Neutrophil (primary cell): ENCODE data around the gene HS3ST4.

Source experiments
- H3K27ac ChIP-seq: fragments of 200-600 bp; sonication (generic); 2 replicates; pipeline ENCODE4 v1.5.1; 2016; ENCODE audit warnings: mild to moderate bottlenecking, moderate library complexity
- H3K27me3 ChIP-seq: fragments of 200-600 bp; sonication (generic); 2 replicates; pipeline ENCODE4 v1.6.0; 2016; ENCODE audit warnings: mild to moderate bottlenecking
- H3K36me3 ChIP-seq: fragments of 200-600 bp; sonication (generic); 2 replicates; pipeline ENCODE4 v1.5.1; 2017
- H3K4me1 ChIP-seq, 2 experiments: fragments of 200-600 bp in 1 of 2; sonication (generic) in 1 of 2; 1 replicate in 1 of 2; 2 replicates in 1 of 2; pipeline versions ENCODE4 v1.5.1 to v1.6.1; 2013 to 2016; ENCODE audit warnings: low read depth in 1 of 2, low read length in 1 of 2, mild to moderate bottlenecking in 1 of 2, moderate library complexity in 1 of 2; ENCODE audit not compliant: control insufficient read depth in 1 of 2, insufficient read depth in 1 of 2
- H3K4me3 ChIP-seq, 2 experiments: fragments of 200-600 bp in 1 of 2; sonication (generic) in 1 of 2; 1 replicate in 1 of 2; 2 replicates in 1 of 2; pipeline ENCODE4 v1.5.1; 2013 to 2016; ENCODE audit warnings: low read depth in 1 of 2, low read length in 1 of 2, mild to moderate bottlenecking in 1 of 2, moderate library complexity in 1 of 2
- H3K9me3 ChIP-seq: fragments of 200-600 bp; sonication (generic); 2 replicates; pipeline ENCODE4 v1.5.1; 2016
- CTCF ChIP-seq: fragments of 200-600 bp; sonication (generic); IDR thresholded peaks from 2 replicates; pipeline ENCODE4 v1.5.1; 2016; ENCODE audit warnings: antibody characterized with exemption

HS3ST4 gene

GRCh38 chr16:25691519-25692091 lies at the start of gene HS3ST4:
TSS of gene HS3ST4 (plus strand) at chr16:25691959.
- Histone ChIP-seq H3K27ac (no peak within 1 kb of the TSS), H3K36me3 (no peaks in the 10 kb centered on the region), H3K9me3 (no peaks in the 10 kb centered on the region), H3K4me3 (no peak within 1 kb of the TSS), H3K27me3 (peaks cover 90% of the 10 kb centered on the region), H3K4me1 (no peaks in the 10 kb centered on the region)
- TF ChIP-seq CTCF, result no peak

- H3K4me1 ChIP-seq, result no peaks in the 10 kb centered on the region
- H3K4me3 ChIP-seq, result no peak overlapping the region
- H3K27ac ChIP-seq, result no peak overlapping the region
- H3K9me3 ChIP-seq, result no peaks in the 10 kb centered on the region
- H3K27me3 ChIP-seq, result no peaks in the 10 kb centered on the region
- no peak for TF ChIP-seq CTCF
- H3K36me3 ChIP-seq, result no peaks in the 10 kb centered on the region
Measured at GRCh38 chr16:25643633-25644032, 48.1 kb upstream of the HS3ST4 start.

GRCh38 chr16:25656639-25657038 lies 35.1 kb upstream of the HS3ST4 start:
- H3K4me3 ChIP-seq, result no peak overlapping the region
- H3K9me3 ChIP-seq, result no peaks in the 10 kb centered on the region
- no peaks in the 10 kb centered on the region for H3K27me3 ChIP-seq
- no peaks in the 10 kb centered on the region for H3K36me3 ChIP-seq
- no peak overlapping the region for H3K27ac ChIP-seq
- no peaks in the 10 kb centered on the region for H3K4me1 ChIP-seq
- TF ChIP-seq CTCF, result no peak

- Histone ChIP-seq H3K27me3 (no peaks in the 10 kb centered on the region), H3K9me3 (no peaks in the 10 kb centered on the region), H3K36me3 (no peaks in the 10 kb centered on the region), H3K4me3 (no peak overlapping the region), H3K27ac (no peak overlapping the region), H3K4me1 (no peaks in the 10 kb centered on the region)
- no peak for TF ChIP-seq CTCF
Measured at GRCh38 chr16:25676820-25677219, 14.9 kb upstream of the HS3ST4 start.

- no peak overlapping the region for H3K27ac ChIP-seq
- H3K4me3 ChIP-seq, result no peak overlapping the region
- no peaks in the 10 kb centered on the region for H3K9me3 ChIP-seq
- no peaks in the 10 kb centered on the region for H3K27me3 ChIP-seq
- H3K36me3 ChIP-seq, result no peaks in the 10 kb centered on the region
- TF ChIP-seq CTCF, result no peak
- H3K4me1 ChIP-seq, result no peaks in the 10 kb centered on the region
Measured at GRCh38 chr16:25679511-25679910, 12.2 kb upstream of the HS3ST4 start.
